Keratinocyte (primary cell): ENCODE measurements around the gene RHOBTB3.

Source experiments
- EZH2 ChIP-seq: IDR thresholded peaks from one replicate; pipeline ENCODE4 v1.6.1; 2012; ENCODE audit warnings: inconsistent platforms, mild to moderate bottlenecking, low read length, moderate library complexity
- TF ChIP-seq, protein P1 (sequence below), 3 experiments: IDR thresholded peaks in 1 of 3; conservative IDR thresholded peaks in 1 of 3; optimal IDR thresholded peaks in 1 of 3; 2 replicates in 2 of 3; 3 replicates in 1 of 3; pipeline versions ENCODE3 to v1.5.1; 2011; ENCODE audit warnings: low read length in 3 of 3, mild to moderate bottlenecking in 3 of 3, moderate library complexity in 2 of 3, control low read depth in 1 of 3, inconsistent platforms in 1 of 3; ENCODE audit not compliant: insufficient read depth in 2 of 3; ENCODE audit errors: extremely low read depth in 1 of 3

DNA sequence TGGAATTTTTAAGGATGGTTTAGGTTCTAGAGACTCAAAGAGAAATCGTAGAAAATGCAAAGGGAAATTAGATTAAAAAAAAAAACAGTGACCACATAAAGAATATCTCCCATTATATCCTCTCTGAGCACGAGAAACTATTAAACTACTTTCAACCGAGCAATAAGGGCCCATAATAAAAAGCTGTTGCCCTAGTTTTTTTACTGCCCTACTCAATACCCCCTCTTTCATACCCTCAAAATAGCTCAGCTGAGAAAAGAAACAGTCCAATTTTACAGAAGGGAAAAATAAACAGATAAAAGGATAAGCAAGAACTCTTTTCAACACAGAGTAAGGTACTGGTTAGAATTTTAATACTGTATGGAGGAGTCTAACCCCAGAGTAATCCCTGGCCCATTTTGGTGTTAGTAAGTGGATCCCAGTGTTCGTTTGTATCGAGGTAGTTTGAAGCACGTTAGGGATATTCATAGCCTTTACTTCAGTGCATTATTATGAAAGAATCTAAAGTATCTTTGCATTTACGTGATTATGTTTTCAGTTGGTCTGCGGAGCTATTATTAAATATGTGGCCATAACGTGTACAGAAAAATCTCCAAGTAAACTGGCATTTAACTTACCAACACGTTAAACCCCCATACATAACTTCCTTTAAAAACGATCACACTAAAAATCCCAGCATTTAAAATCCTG lies 980 bp upstream of the RHOBTB3 start:
- TF ChIP-seq EZH2: no peak
- TF ChIP-seq, protein P1, sequence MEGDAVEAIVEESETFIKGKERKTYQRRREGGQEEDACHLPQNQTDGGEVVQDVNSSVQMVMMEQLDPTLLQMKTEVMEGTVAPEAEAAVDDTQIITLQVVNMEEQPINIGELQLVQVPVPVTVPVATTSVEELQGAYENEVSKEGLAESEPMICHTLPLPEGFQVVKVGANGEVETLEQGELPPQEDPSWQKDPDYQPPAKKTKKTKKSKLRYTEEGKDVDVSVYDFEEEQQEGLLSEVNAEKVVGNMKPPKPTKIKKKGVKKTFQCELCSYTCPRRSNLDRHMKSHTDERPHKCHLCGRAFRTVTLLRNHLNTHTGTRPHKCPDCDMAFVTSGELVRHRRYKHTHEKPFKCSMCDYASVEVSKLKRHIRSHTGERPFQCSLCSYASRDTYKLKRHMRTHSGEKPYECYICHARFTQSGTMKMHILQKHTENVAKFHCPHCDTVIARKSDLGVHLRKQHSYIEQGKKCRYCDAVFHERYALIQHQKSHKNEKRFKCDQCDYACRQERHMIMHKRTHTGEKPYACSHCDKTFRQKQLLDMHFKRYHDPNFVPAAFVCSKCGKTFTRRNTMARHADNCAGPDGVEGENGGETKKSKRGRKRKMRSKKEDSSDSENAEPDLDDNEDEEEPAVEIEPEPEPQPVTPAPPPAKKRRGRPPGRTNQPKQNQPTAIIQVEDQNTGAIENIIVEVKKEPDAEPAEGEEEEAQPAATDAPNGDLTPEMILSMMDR (optimal IDR thresholded peaks at IDR 0.05 in 1 of 3, IDR thresholded peaks at IDR 0.05 in 1 of 3, conservative IDR thresholded peaks at IDR 0.05 in 1 of 3; ENCODE audit: extremely low read depth in 1 of 3, insufficient read depth in 2 of 3, low read length in 3 of 3): no peak
